Stimulated activated effector memory CD8-positive, alpha-beta T cell treated with anti-CD3 and anti-CD28 coated beads, Interleukin-12 subunit alpha, Interleukin-12 subunit beta, amount 100 ng/mL, for 72 hours (primary cell): ENCODE results near the gene SBF2.
A peak's percentile ranks its signal among the peaks of the same experiment; 100 is the strongest.

Experiments used
- ATAC-seq: fragments of 150-1000 bp; cut with Tn5 transposase; 2 replicates; pipeline ENCODE4 v1.10.0; 2021
- DNase-seq, 2 donors: peaks; one replicate each; pipeline ENCODE4 v3.0.0; 2021 to 2022; ENCODE audit warnings: low spot score in 2 of 2
- H3K27ac Mint-ChIP-seq: one replicate; pipeline ENCODE4 v1.8.0; 2022; ENCODE audit warnings: mild to moderate bottlenecking, mixed read lengths
- H3K36me3 Mint-ChIP-seq: one replicate; pipeline ENCODE4 v1.8.0; 2022; ENCODE audit warnings: mild to moderate bottlenecking, mixed read lengths
- H3K4me1 Mint-ChIP-seq: one replicate; pipeline ENCODE4 v1.8.0; 2022; ENCODE audit warnings: mixed read lengths
- H3K4me3 Mint-ChIP-seq: one replicate; pipeline ENCODE4 v1.8.0; 2022; ENCODE audit warnings: mild to moderate bottlenecking, mixed read lengths
- H3K9me3 Mint-ChIP-seq: one replicate; pipeline ENCODE4 v1.8.0; 2022; ENCODE audit warnings: mixed read lengths

The SBF2 gene

DNA sequence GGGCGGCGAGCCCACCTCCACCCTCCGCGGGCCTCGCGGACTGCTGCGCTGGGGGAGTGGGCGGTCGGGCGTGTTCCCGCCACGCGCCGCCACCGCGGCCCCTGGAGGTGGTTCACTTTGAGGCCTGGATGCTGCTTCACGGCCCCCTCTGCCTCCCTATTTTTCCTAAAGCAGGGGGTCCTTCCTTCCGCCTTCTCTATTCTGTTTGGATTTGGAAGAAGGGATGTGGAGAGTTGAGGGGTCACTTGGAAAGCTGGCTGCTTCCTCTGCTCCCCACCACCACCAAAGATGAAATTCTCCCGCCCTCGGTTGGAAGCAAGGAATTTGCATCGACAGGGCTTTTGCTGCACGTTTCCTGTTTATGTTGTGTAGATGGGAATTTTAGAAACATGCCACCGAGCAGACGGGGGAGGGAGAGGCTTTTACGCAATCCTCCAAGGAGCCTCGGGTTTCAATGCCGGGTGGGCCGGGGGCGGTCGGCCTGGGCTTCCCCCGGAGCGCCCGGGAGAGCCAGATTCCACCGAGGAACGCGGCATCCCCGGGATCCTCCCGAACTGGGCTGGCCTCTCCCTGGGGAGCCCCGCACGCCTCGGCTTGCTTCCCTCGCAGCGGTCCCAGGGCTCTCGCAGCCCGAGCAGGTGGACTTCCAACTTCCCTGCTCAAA is 403 bp upstream of the SBF2 start:
- H3K36me3 Mint-ChIP-seq: no peaks in the 10 kb centered on the region
- peak overlapping the region; percentile 63 for H3K4me3 Mint-ChIP-seq
- H3K27ac Mint-ChIP-seq: peak overlapping the region; percentile 40
- H3K4me1 Mint-ChIP-seq: peaks cover 42% of the 10 kb centered on the region
- no peaks in the 10 kb centered on the region for H3K9me3 Mint-ChIP-seq
- ATAC-seq (no peak), DNase-seq (no peak)

- Mint-ChIP-seq H3K36me3 (no peaks in the 10 kb centered on the region), H3K9me3 (no peaks in the 10 kb centered on the region), H3K4me1 (peaks cover 25% of the 10 kb centered on the region), H3K4me3 (peak overlapping the region; percentile 63), H3K27ac (no peak overlapping the region)
- ATAC-seq (no peak), DNase-seq (no peak)
These were observed 2.0 kb downstream of the SBF2 start for GRCh38 chr11:10291801-10292638.

GRCh38 chr11:10289765-10290380 is 4.1 kb downstream of the SBF2 start:
- ATAC-seq (no peak), DNase-seq (no peak)
- Mint-ChIP-seq H3K27ac (peak overlapping the region; percentile 4), H3K4me3 (no peak overlapping the region), H3K36me3 (no peaks in the 10 kb centered on the region), H3K9me3 (no peaks in the 10 kb centered on the region), H3K4me1 (peaks cover 20% of the 10 kb centered on the region)

GRCh38 chr11:10288881-10289764 is 4.9 kb downstream of the SBF2 start:
- ATAC-seq (no peak), DNase-seq (no peak)
- no peak overlapping the region for H3K4me3 Mint-ChIP-seq
- no peaks in the 10 kb centered on the region for H3K9me3 Mint-ChIP-seq
- H3K36me3 Mint-ChIP-seq: no peaks in the 10 kb centered on the region
- no peak overlapping the region for H3K27ac Mint-ChIP-seq
- peaks cover 19% of the 10 kb centered on the region for H3K4me1 Mint-ChIP-seq

GRCh38 chr11:10287766-10288715 is 6.0 kb downstream of the SBF2 start:
- no peaks in the 10 kb centered on the region for H3K36me3 Mint-ChIP-seq
- DNase-seq (no peak), ATAC-seq (peak; percentile 24)
- H3K27ac Mint-ChIP-seq: no peak overlapping the region
- peaks cover 19% of the 10 kb centered on the region for H3K4me1 Mint-ChIP-seq
- H3K4me3 Mint-ChIP-seq: no peak overlapping the region
- no peaks in the 10 kb centered on the region for H3K9me3 Mint-ChIP-seq

- peaks cover 18% of the 10 kb centered on the region for H3K4me1 Mint-ChIP-seq
- H3K9me3 Mint-ChIP-seq: no peaks in the 10 kb centered on the region
- ATAC-seq: no peak
- no peak overlapping the region for H3K4me3 Mint-ChIP-seq
- no peak overlapping the region for H3K27ac Mint-ChIP-seq
- no peaks in the 10 kb centered on the region for H3K36me3 Mint-ChIP-seq
- no peak for DNase-seq
These were observed 6.9 kb downstream of the SBF2 start for GRCh38 chr11:10287140-10287539.

- no peaks in the 10 kb centered on the region for H3K9me3 Mint-ChIP-seq
- DNase-seq (no peak), ATAC-seq (no peak)
- H3K4me1 Mint-ChIP-seq: peaks cover 11% of the 10 kb centered on the region
- H3K27ac Mint-ChIP-seq: no peak overlapping the region
- H3K4me3 Mint-ChIP-seq: no peak overlapping the region
- H3K36me3 Mint-ChIP-seq: no peaks in the 10 kb centered on the region
These were observed 8.7 kb downstream of the SBF2 start for GRCh38 chr11:10285148-10285802.

- Mint-ChIP-seq H3K4me3 (no peak overlapping the region), H3K27ac (no peak overlapping the region), H3K36me3 (no peaks in the 10 kb centered on the region), H3K9me3 (no peaks in the 10 kb centered on the region), H3K4me1 (peaks cover 11% of the 10 kb centered on the region)
- DNase-seq (no peak), ATAC-seq (no peak)
These were observed 10.0 kb downstream of the SBF2 start for GRCh38 chr11:10283991-10284390.

DNA sequence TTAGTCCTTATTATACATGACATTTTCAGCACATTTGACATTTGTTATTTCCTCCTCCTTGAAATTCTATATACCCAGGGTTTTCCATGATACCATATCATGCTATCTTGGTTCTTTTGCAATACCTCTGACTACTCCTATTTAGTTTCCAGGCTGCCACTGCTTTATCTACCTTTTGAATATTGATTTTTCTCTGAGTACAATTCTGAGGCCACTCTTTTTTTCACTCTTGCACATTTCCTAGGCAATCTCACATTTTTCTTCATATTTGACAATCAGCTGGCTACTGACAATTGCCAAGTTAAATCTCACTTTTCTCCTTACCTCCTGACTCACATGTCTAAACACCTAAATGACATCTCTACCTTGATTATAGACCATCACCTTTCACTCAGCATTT is 11.9 kb downstream of the SBF2 start:
- peaks cover 11% of the 10 kb centered on the region for H3K4me1 Mint-ChIP-seq
- DNase-seq (no peak), ATAC-seq (no peak)
- no peak overlapping the region for H3K4me3 Mint-ChIP-seq
- no peak overlapping the region for H3K27ac Mint-ChIP-seq
- no peaks in the 10 kb centered on the region for H3K9me3 Mint-ChIP-seq
- no peaks in the 10 kb centered on the region for H3K36me3 Mint-ChIP-seq

GRCh38 chr11:10275714-10276113 is 18.3 kb downstream of the SBF2 start:
- no peaks in the 10 kb centered on the region for H3K36me3 Mint-ChIP-seq
- no peak overlapping the region for H3K27ac Mint-ChIP-seq

DNA sequence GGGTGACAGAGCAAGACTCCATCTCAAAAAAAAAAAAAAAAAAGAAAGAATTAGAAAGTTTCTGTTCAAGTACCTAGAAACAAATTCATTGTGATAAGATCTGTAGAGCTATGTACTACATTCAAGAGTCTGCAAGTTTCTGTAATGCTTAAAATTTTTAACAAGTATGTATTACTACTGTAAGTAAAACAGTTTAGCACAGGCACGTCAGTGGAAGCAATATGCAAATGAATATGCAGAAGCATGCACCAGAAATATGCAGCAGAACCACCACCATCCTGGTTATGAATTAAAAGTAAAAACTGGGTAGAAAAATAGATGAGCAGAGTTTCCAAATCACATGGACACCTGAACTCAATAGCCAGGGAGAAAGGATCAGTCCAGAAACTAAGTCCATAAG is 19.3 kb downstream of the SBF2 start:
- DNase-seq (no peak), ATAC-seq (no peak)
- H3K27ac Mint-ChIP-seq: no peak overlapping the region
- peaks cover 6% of the 10 kb centered on the region for H3K4me1 Mint-ChIP-seq
- no peak overlapping the region for H3K4me3 Mint-ChIP-seq
- no peaks in the 10 kb centered on the region for H3K9me3 Mint-ChIP-seq
- H3K36me3 Mint-ChIP-seq: no peaks in the 10 kb centered on the region

More at GRCh38 chr11:10275714-10276113, 18.3 kb downstream of the SBF2 start:
- DNase-seq: no peak
- Mint-ChIP-seq H3K4me1 (peaks cover 6% of the 10 kb centered on the region), H3K9me3 (no peaks in the 10 kb centered on the region), H3K4me3 (no peak overlapping the region)
- ATAC-seq: no peak

- Mint-ChIP-seq H3K4me3 (no peak overlapping the region), H3K9me3 (no peaks in the 10 kb centered on the region), H3K27ac (no peak overlapping the region), H3K4me1 (peaks cover 6% of the 10 kb centered on the region), H3K36me3 (no peaks in the 10 kb centered on the region)
- no peak for DNase-seq
- no peak for ATAC-seq
These were observed 20.3 kb downstream of the SBF2 start for GRCh38 chr11:10273738-10274137.

DNA sequence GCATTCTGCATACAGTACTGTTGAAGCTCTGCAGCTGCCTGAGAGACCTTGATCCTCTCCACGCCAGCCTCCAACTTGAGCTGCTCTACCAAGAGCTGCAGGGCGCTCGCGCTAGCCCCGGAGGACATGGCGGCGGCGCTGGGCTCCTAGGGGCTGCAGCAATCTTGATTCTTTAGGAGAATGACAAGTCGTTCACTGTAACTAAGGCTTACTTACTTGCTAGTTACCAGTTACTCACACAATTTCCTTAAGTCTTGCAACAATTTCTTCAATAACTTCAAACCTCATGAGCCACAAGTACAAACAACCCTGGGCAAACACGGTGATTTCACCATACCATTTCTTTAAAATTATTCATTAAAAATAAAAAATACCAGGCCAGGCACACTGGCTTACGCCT is 21.9 kb downstream of the SBF2 start:
- peak; percentile 44 for ATAC-seq
- Mint-ChIP-seq H3K36me3 (no peaks in the 10 kb centered on the region), H3K27ac (no peak overlapping the region), H3K9me3 (no peaks in the 10 kb centered on the region), H3K4me1 (peaks cover 6% of the 10 kb centered on the region), H3K4me3 (no peak overlapping the region)
- no peak for DNase-seq
